ENCODE data around the gene SYCP2L. TPM values are rescaled to one million over a fixed set of nuclear protein-coding genes. Genes with fewer than 3 reads are reported as not detected.
"Not testable (repeated sequence)": the region's sequence is repeated elsewhere in the genome, so short reads cannot be mapped to it uniquely, and the experiment has no call there.

SYCP2L gene
- total RNA-seq, 3 donors from 2014 or later: 0.33 TPM; not detected in 2

- Mint-ChIP-seq H3K4me3 (no peak overlapping the region), H3K36me3 (ENCODE audit: insufficient read depth) (no peaks in the 10 kb centered on the region), H3K4me1 (ENCODE audit: low read depth) (peaks cover 1% of the 10 kb centered on the region), H3K9me3 (peaks cover 4% of the 10 kb centered on the region), H3K27me3 (ENCODE audit: low read depth) (peaks cover 19% of the 10 kb centered on the region)
- no peak for ATAC-seq
- DNase-seq: no peak
Observed at GRCh38 chr6:10957414-10957886, 70.6 kb downstream of the SYCP2L start.

- ATAC-seq (no peak), DNase-seq (no peak)
- H3K4me1 Mint-ChIP-seq (ENCODE audit: low read depth): no peaks in the 10 kb centered on the region
- H3K9me3 Mint-ChIP-seq: peaks cover 4% of the 10 kb centered on the region
- H3K4me3 Mint-ChIP-seq: no peak overlapping the region
- H3K36me3 Mint-ChIP-seq (ENCODE audit: insufficient read depth): no peaks in the 10 kb centered on the region
- peaks cover 15% of the 10 kb centered on the region for H3K27me3 Mint-ChIP-seq (ENCODE audit: low read depth)
Observed at GRCh38 chr6:10960171-10960570, 73.3 kb downstream of the SYCP2L start.

GRCh38 chr6:10961837-10962236 is 75.0 kb downstream of the SYCP2L start:
- Mint-ChIP-seq H3K4me3 (no peak overlapping the region), H3K4me1 (ENCODE audit: low read depth) (no peaks in the 10 kb centered on the region), H3K9me3 (peaks cover 4% of the 10 kb centered on the region), H3K27me3 (ENCODE audit: low read depth) (peaks cover 15% of the 10 kb centered on the region), H3K36me3 (ENCODE audit: insufficient read depth) (no peaks in the 10 kb centered on the region)
- ATAC-seq (no peak), DNase-seq (no peak)

- ATAC-seq (no peak), DNase-seq (no peak)
- Mint-ChIP-seq H3K9me3 (peaks cover 5% of the 10 kb centered on the region), H3K27me3 (ENCODE audit: low read depth) (peaks cover 15% of the 10 kb centered on the region), H3K36me3 (ENCODE audit: insufficient read depth) (no peaks in the 10 kb centered on the region), H3K4me1 (ENCODE audit: low read depth) (no peaks in the 10 kb centered on the region), H3K4me3 (no peak overlapping the region)
Observed at GRCh38 chr6:10962673-10963072, 75.8 kb downstream of the SYCP2L start.

- ATAC-seq (no peak), DNase-seq (no peak)
- Mint-ChIP-seq H3K36me3 (ENCODE audit: insufficient read depth) (no peaks in the 10 kb centered on the region), H3K27me3 (ENCODE audit: low read depth) (peaks cover 18% of the 10 kb centered on the region), H3K4me3 (no peak overlapping the region), H3K9me3 (peaks cover 9% of the 10 kb centered on the region), H3K4me1 (ENCODE audit: low read depth) (no peaks in the 10 kb centered on the region)
Observed at GRCh38 chr6:10963113-10963512, 76.3 kb downstream of the SYCP2L start.

GRCh38 chr6:10964684-10965083 is 77.8 kb downstream of the SYCP2L start:
- no peaks in the 10 kb centered on the region for H3K4me1 Mint-ChIP-seq (ENCODE audit: low read depth)
- no peak overlapping the region for H3K4me3 Mint-ChIP-seq
- H3K27me3 Mint-ChIP-seq (ENCODE audit: low read depth): peaks cover 16% of the 10 kb centered on the region

GRCh38 chr6:10968776-10969175 is 81.9 kb downstream of the SYCP2L start:
- no peak for ATAC-seq
- Mint-ChIP-seq H3K9me3 (peaks cover 10% of the 10 kb centered on the region), H3K4me1 (ENCODE audit: low read depth) (no peaks in the 10 kb centered on the region), H3K27me3 (ENCODE audit: low read depth) (peaks cover 6% of the 10 kb centered on the region), H3K36me3 (ENCODE audit: insufficient read depth) (no peaks in the 10 kb centered on the region), H3K4me3 (no peak overlapping the region)
- DNase-seq: no peak

More at GRCh38 chr6:10964684-10965083, 77.8 kb downstream of the SYCP2L start:
- ATAC-seq (no peak), DNase-seq (no peak)
- Mint-ChIP-seq H3K9me3 (peaks cover 10% of the 10 kb centered on the region), H3K36me3 (ENCODE audit: insufficient read depth) (no peaks in the 10 kb centered on the region)

- ATAC-seq (no peak), DNase-seq (no peak)
- H3K27me3 Mint-ChIP-seq (ENCODE audit: low read depth): peaks cover 6% of the 10 kb centered on the region
- no peak overlapping the region for H3K4me3 Mint-ChIP-seq
- H3K36me3 Mint-ChIP-seq (ENCODE audit: insufficient read depth): no peaks in the 10 kb centered on the region
- no peaks in the 10 kb centered on the region for H3K4me1 Mint-ChIP-seq (ENCODE audit: low read depth)
- peaks cover 6% of the 10 kb centered on the region for H3K9me3 Mint-ChIP-seq
Observed at GRCh38 chr6:10970731-10971130, 83.9 kb downstream of the SYCP2L start.

GRCh38 chr6:10972196-10972595 is 85.3 kb downstream of the SYCP2L start:
- no peak for ATAC-seq
- H3K27me3 Mint-ChIP-seq (ENCODE audit: low read depth): peaks cover 6% of the 10 kb centered on the region
- DNase-seq: no peak
- no peak overlapping the region for H3K4me3 Mint-ChIP-seq
- peaks cover 6% of the 10 kb centered on the region for H3K9me3 Mint-ChIP-seq
- no peaks in the 10 kb centered on the region for H3K36me3 Mint-ChIP-seq (ENCODE audit: insufficient read depth)
- H3K4me1 Mint-ChIP-seq (ENCODE audit: low read depth): no peaks in the 10 kb centered on the region

GRCh38 chr6:10976571-10976970 is 89.7 kb downstream of the SYCP2L start:
- no peak for DNase-seq
- no peak overlapping the region for H3K4me3 Mint-ChIP-seq
- ATAC-seq: no peak

GRCh38 chr6:10977231-10977968 is 90.5 kb downstream of the SYCP2L start:
- Mint-ChIP-seq H3K27me3 (ENCODE audit: low read depth) (peaks cover 4% of the 10 kb centered on the region), H3K4me1 (ENCODE audit: low read depth) (no peaks in the 10 kb centered on the region), H3K9me3 (no peaks in the 10 kb centered on the region), H3K4me3 (no peak overlapping the region), H3K36me3 (ENCODE audit: insufficient read depth) (no peaks in the 10 kb centered on the region)
- ATAC-seq (no peak), DNase-seq (no peak)

More at GRCh38 chr6:10976571-10976970, 89.7 kb downstream of the SYCP2L start:
- no peaks in the 10 kb centered on the region for H3K36me3 Mint-ChIP-seq (ENCODE audit: insufficient read depth)
- H3K4me1 Mint-ChIP-seq (ENCODE audit: low read depth): no peaks in the 10 kb centered on the region
- H3K9me3 Mint-ChIP-seq: no peaks in the 10 kb centered on the region
- peaks cover 4% of the 10 kb centered on the region for H3K27me3 Mint-ChIP-seq (ENCODE audit: low read depth)

GRCh38 chr6:10979603-10980002 is 92.8 kb downstream of the SYCP2L start:
- DNase-seq (no peak), ATAC-seq (no peak)
- Mint-ChIP-seq H3K36me3 (ENCODE audit: insufficient read depth) (no peaks in the 10 kb centered on the region), H3K27me3 (ENCODE audit: low read depth) (peaks cover 4% of the 10 kb centered on the region), H3K9me3 (no peaks in the 10 kb centered on the region), H3K4me3 (no peak overlapping the region), H3K4me1 (ENCODE audit: low read depth) (no peaks in the 10 kb centered on the region)

- Mint-ChIP-seq H3K27me3 (ENCODE audit: low read depth) (peaks cover 4% of the 10 kb centered on the region), H3K9me3 (no peaks in the 10 kb centered on the region), H3K4me1 (ENCODE audit: low read depth) (no peaks in the 10 kb centered on the region), H3K4me3 (no peak overlapping the region), H3K36me3 (ENCODE audit: insufficient read depth) (no peaks in the 10 kb centered on the region)
- ATAC-seq (no peak), DNase-seq (no peak)
Observed at GRCh38 chr6:10981409-10981808, 94.6 kb downstream of the SYCP2L start.

- not testable (repeated sequence) for ATAC-seq; DNase-seq; H3K4me3 Mint-ChIP-seq; H3K4me1 Mint-ChIP-seq (ENCODE audit: low read depth); H3K36me3 Mint-ChIP-seq (ENCODE audit: insufficient read depth); H3K9me3 Mint-ChIP-seq
- peaks cover 11% of the 10 kb centered on the region for H3K27me3 Mint-ChIP-seq (ENCODE audit: low read depth)
Observed at GRCh38 chr6:10984959-10985358, 98.1 kb downstream of the SYCP2L start.

- ATAC-seq: no peak
- Mint-ChIP-seq H3K9me3 (no peaks in the 10 kb centered on the region), H3K27me3 (ENCODE audit: low read depth) (peaks cover 16% of the 10 kb centered on the region), H3K4me1 (ENCODE audit: low read depth) (no peaks in the 10 kb centered on the region), H3K4me3 (no peak overlapping the region), H3K36me3 (ENCODE audit: insufficient read depth) (no peaks in the 10 kb centered on the region)
- DNase-seq: no peak
Observed at GRCh38 chr6:10989587-10989986, 102.7 kb downstream of the SYCP2L start.
